Measurements from ENCODE around the gene SNRNP70.

Gene SNRNP70

GRCh38 chr19:49064768-49065611 is 20.3 kb upstream of the SNRNP70 start, which contains the start of gene NTF4:
Gene NTF4 (minus strand): TSS chr19:49064818. CDS start chr19:49061997, 2,821 bp downstream.
- peak; percentile 33 for DNase-seq

GRCh38 chr19:49065905-49066512 is 19.2 kb upstream of the SNRNP70 start:
- no peak for DNase-seq

GRCh38 chr19:49067554-49067953 is 17.7 kb upstream of the SNRNP70 start:
- DNase-seq: no peak

GRCh38 chr19:49069026-49069425 is 16.2 kb upstream of the SNRNP70 start:
- DNase-seq: no peak

GRCh38 chr19:49070416-49070815 is 14.8 kb upstream of the SNRNP70 start:
- no peak for DNase-seq

GRCh38 chr19:49071860-49072547 is 13.2 kb upstream of the SNRNP70 start:
- no peak for DNase-seq

- DNase-seq: no peak
Observed at GRCh38 chr19:49073514-49074378, 11.5 kb upstream of the SNRNP70 start.

- DNase-seq: peak; percentile 55
Observed at GRCh38 chr19:49074869-49075268, 10.4 kb upstream of the SNRNP70 start.

GRCh38 chr19:49080392-49080791 is 4.9 kb upstream of the SNRNP70 start:
- DNase-seq: no peak

- no peak for DNase-seq
Observed at GRCh38 chr19:49081273-49081672, 4.0 kb upstream of the SNRNP70 start.

- DNase-seq: no peak
Observed at GRCh38 chr19:49084206-49085019, 838 bp upstream of the SNRNP70 start.

GRCh38 chr19:49085868-49086232 is 599 bp downstream of the SNRNP70 start:
- DNase-seq: no peak

GRCh38 chr19:49086296-49086695 is 1.0 kb downstream of the SNRNP70 start:
- DNase-seq: no peak

GRCh38 chr19:49091391-49092038 is 6.3 kb downstream of the SNRNP70 start:
- no peak for DNase-seq

GRCh38 chr19:49092686-49093085 is 7.4 kb downstream of the SNRNP70 start:
- no peak for DNase-seq

- DNase-seq: no peak
Observed at GRCh38 chr19:49094505-49095482, 9.5 kb downstream of the SNRNP70 start.

- DNase-seq: peak; percentile 68
Observed at GRCh38 chr19:49097453-49098288, 12.4 kb downstream of the SNRNP70 start.

- no peak for DNase-seq
Observed at GRCh38 chr19:49098795-49099194, 13.5 kb downstream of the SNRNP70 start.

GRCh38 chr19:49101160-49101559 is 15.9 kb downstream of the SNRNP70 start:
- no peak for DNase-seq

Data from fibroblast of upper back skin (primary cell).